ENCODE results near the gene TRIM7.

GRCh38 chr5:181159286-181160151 is 45.5 kb downstream of the TRIM7 start:
- TF ChIP-seq POLR2A (IDR thresholded peaks at IDR 0.05) (no peak), CTCF (IDR thresholded peaks at IDR 0.05) (peak in 5 of 7 experiments; percentile 69 to 88 (median 76))

Measured in stomach (tissue), 4 donors.